ENCODE data around the gene CMSS1.

GRCh38 chr3:100226712-100227429 lies 409.2 kb downstream of the CMSS1 start:
- TF ChIP-seq CTCF (IDR thresholded peaks at IDR 0.05) (no peak), POLR2A (IDR thresholded peaks at IDR 0.05) (no peak)
